ENCODE data around the gene HNRNPK.
A peak's percentile ranks its signal among the peaks of the same experiment; 100 is the strongest.

HNRNPK gene

DNA sequence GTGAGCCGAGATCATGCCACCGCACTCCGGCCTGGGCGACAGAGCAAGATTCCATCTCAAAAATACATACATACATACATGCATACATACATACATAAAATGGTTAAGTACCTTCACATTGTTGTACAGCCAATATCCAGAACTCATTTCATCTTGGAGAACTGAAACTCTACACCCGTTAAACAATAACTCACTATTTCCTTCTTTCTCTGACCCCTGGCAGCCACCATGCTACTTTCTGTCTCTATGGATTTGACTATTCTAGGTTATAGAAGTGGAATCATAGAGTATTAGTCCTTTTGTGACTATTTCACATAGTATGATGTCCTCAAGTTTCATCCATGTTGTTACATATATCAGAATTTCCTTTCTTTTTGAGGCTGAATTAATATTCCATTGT is 49.1 kb downstream of the HNRNPK start:
- Histone ChIP-seq H3K27ac (ENCODE audit: low read length) (no peak overlapping the region), H3K27me3 (ENCODE audit: insufficient read depth, low read length, poor library complexity) (no peaks in the 10 kb centered on the region), H3K4me1 (ENCODE audit: insufficient read depth, low read length) (peaks cover 17% of the 10 kb centered on the region), H2AFZ (ENCODE audit: low read depth, low read length) (no peak overlapping the region), H3K4me2 (ENCODE audit: insufficient read depth, low read length) (no peak overlapping the region), H3K36me3 (ENCODE audit: insufficient read depth, low read length) (no peaks in the 10 kb centered on the region), H4K20me1 (ENCODE audit: insufficient read depth, low read length) (no peaks in the 10 kb centered on the region), H3K79me2 (ENCODE audit: insufficient read depth, low read length) (no peaks in the 10 kb centered on the region), H3K9ac (ENCODE audit: low read depth, low read length) (no peak overlapping the region), H3K4me3 (ENCODE audit: low read depth in 1 of 2, low read length in 2 of 2) (no peak overlapping the region), H3K9me3 (ENCODE audit: insufficient read depth, low read length, severe bottlenecking) (no peaks in the 10 kb centered on the region)
- no peak for DNase-seq
- TF ChIP-seq, protein P1, sequence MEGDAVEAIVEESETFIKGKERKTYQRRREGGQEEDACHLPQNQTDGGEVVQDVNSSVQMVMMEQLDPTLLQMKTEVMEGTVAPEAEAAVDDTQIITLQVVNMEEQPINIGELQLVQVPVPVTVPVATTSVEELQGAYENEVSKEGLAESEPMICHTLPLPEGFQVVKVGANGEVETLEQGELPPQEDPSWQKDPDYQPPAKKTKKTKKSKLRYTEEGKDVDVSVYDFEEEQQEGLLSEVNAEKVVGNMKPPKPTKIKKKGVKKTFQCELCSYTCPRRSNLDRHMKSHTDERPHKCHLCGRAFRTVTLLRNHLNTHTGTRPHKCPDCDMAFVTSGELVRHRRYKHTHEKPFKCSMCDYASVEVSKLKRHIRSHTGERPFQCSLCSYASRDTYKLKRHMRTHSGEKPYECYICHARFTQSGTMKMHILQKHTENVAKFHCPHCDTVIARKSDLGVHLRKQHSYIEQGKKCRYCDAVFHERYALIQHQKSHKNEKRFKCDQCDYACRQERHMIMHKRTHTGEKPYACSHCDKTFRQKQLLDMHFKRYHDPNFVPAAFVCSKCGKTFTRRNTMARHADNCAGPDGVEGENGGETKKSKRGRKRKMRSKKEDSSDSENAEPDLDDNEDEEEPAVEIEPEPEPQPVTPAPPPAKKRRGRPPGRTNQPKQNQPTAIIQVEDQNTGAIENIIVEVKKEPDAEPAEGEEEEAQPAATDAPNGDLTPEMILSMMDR (IDR thresholded peaks at IDR 0.05; ENCODE audit: borderline replicate concordance, extremely low read depth, low read length, poor library complexity, severe bottlenecking) = no peak
- no peak for TF ChIP-seq EZH2 (IDR thresholded peaks at IDR 0.05; ENCODE audit: borderline replicate concordance, low read depth, low read length, severe bottlenecking)
- ATAC-seq (ENCODE audit: insufficient read depth, low read depth) = no peak

DNA sequence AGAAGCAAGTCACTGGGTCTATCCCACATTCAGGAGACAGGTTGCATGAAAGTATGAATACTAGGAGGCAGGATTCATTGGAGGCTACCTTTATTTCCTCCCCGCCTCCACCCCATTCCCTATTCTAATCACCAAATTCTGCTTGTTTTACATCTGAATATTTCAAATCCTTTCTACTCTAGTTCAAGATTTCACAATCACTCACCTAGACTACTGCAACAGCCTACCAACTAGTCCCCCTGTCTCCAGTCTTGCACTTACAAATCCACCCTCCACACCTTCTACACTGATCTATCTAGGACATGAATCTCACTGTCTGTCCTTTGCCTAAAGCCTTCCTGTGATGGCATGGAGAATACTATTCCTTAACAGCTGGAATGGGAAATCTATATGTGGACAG is 52.4 kb downstream of the HNRNPK start:
- H3K9ac ChIP-seq (ENCODE audit: low read depth, low read length) = no peak overlapping the region
- no peak overlapping the region for H2AFZ ChIP-seq (ENCODE audit: low read depth, low read length)
- no peaks in the 10 kb centered on the region for H4K20me1 ChIP-seq (ENCODE audit: insufficient read depth, low read length)
- H3K27ac ChIP-seq (ENCODE audit: low read length) = no peak overlapping the region
- ATAC-seq (ENCODE audit: insufficient read depth, low read depth) (no peak), DNase-seq (no peak)
- no peaks in the 10 kb centered on the region for H3K79me2 ChIP-seq (ENCODE audit: insufficient read depth, low read length)
- TF ChIP-seq, protein P1 (IDR thresholded peaks at IDR 0.05; ENCODE audit: borderline replicate concordance, extremely low read depth, low read length, poor library complexity, severe bottlenecking) = no peak
- no peak for TF ChIP-seq EZH2 (IDR thresholded peaks at IDR 0.05; ENCODE audit: borderline replicate concordance, low read depth, low read length, severe bottlenecking)
- H3K4me3 ChIP-seq (ENCODE audit: low read depth in 1 of 2, low read length in 2 of 2) = no peak overlapping the region
- H3K36me3 ChIP-seq (ENCODE audit: insufficient read depth, low read length) = no peaks in the 10 kb centered on the region
- H3K9me3 ChIP-seq (ENCODE audit: insufficient read depth, low read length, severe bottlenecking) = no peaks in the 10 kb centered on the region
- peaks cover 17% of the 10 kb centered on the region for H3K4me1 ChIP-seq (ENCODE audit: insufficient read depth, low read length)
- no peaks in the 10 kb centered on the region for H3K27me3 ChIP-seq (ENCODE audit: insufficient read depth, low read length, poor library complexity)
- no peak overlapping the region for H3K4me2 ChIP-seq (ENCODE audit: insufficient read depth, low read length)

DNA sequence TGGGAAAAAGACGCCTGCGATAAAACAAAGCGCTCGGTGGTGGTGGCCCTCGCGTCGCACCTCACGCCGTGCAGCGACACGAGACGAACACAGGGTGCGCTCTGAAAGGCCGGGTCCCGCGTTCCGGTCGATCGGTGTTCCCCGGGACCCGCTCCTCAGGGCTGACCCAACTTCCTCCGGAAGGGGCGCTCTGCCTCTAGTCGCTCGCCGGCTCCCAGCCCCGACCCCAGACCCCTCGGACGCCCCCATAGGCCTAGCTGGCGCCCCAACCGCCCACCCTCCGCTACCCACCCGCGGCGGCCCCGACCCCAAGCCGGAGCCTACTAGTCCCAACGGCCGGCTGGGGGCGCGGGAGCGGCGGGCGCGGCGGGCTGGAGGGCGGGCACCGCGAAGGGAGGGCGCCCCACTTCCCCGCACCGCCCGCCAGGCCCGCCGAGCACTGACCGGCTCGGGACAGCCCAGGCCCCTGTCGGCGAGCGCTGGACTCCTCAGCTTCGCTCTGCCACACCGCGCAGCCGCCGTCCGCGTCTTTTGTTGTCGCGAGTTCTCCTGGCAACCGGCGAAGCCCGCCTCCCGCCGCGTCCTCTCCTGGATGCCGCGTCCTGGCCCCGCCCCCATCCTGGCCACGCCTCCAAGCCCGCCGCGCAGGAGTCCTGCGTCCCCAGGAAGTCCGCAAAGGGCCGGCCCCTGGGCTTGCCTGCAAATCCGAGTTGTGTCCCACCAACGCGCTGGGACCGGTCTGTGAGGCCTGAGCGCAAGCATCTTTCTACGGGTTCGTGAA is 58.9 kb downstream of the HNRNPK start, which contains the start of gene KIF27:
Gene KIF27 (minus strand): TSS at position 506 of the 781 bp plus-strand sequence. CDS start 5,841 bp downstream, outside the sequence.
- Histone ChIP-seq H3K27ac (ENCODE audit: low read length) (peak within 1 kb of the TSS; percentile 87), H3K27me3 (ENCODE audit: insufficient read depth, low read length, poor library complexity) (no peaks in the 10 kb centered on the region), H2AFZ (ENCODE audit: low read depth, low read length) (peak within 1 kb of the TSS; percentile 94), H3K9me3 (ENCODE audit: insufficient read depth, low read length, severe bottlenecking) (no peaks in the 10 kb centered on the region), H4K20me1 (ENCODE audit: insufficient read depth, low read length) (no peaks in the 10 kb centered on the region), H3K9ac (ENCODE audit: low read depth, low read length) (peak within 1 kb of the TSS; percentile 78), H3K36me3 (ENCODE audit: insufficient read depth, low read length) (peaks cover 5% of the 10 kb centered on the region), H3K4me3 (ENCODE audit: low read depth in 1 of 2, low read length in 2 of 2) (peak within 1 kb of the TSS; percentile 63 to 68; a peak in 3 of 4 replicates), H3K4me2 (ENCODE audit: insufficient read depth, low read length) (peak within 1 kb of the TSS; percentile 82), H3K4me1 (ENCODE audit: insufficient read depth, low read length) (peaks cover 17% of the 10 kb centered on the region), H3K79me2 (ENCODE audit: insufficient read depth, low read length) (peaks cover 7% of the 10 kb centered on the region; the same call in 1 of the 2 replicates)
- peak; percentile 95 for DNase-seq
- ATAC-seq (ENCODE audit: insufficient read depth, low read depth) = peak; percentile 88
- TF ChIP-seq, protein P1 (IDR thresholded peaks at IDR 0.05; ENCODE audit: borderline replicate concordance, extremely low read depth, low read length, poor library complexity, severe bottlenecking) = peak; percentile 41
- TF ChIP-seq EZH2 (IDR thresholded peaks at IDR 0.05; ENCODE audit: borderline replicate concordance, low read depth, low read length, severe bottlenecking) = no peak

All from DND-41 (cell line).